GM21367 (cell line): ENCODE measurements around the gene GCHFR.

ENCODE experiments used
- ATAC-seq: cut with Tn5 transposase; IDR thresholded peaks from one replicate; pipeline ENCODE4 v1.9.1; 2021; ENCODE audit not compliant: unreplicated experiment

The GCHFR gene

GRCh38 chr15:40763801-40764628 lies at the start of gene GCHFR:
Gene GCHFR, plus strand, starts transcription at chr15:40764068. Its CDS starts 113 bp downstream, at chr15:40764181.
- peak; percentile 49 for ATAC-seq

GRCh38 chr15:40714144-40714543 lies 49.7 kb upstream of the GCHFR start:
- ATAC-seq, result no peak

GRCh38 chr15:40716165-40716564 lies 47.7 kb upstream of the GCHFR start:
- ATAC-seq, result no peak

GRCh38 chr15:40721701-40722100 lies 42.2 kb upstream of the GCHFR start:
- no peak for ATAC-seq

GRCh38 chr15:40722354-40722753 lies 41.5 kb upstream of the GCHFR start:
- no peak for ATAC-seq

GRCh38 chr15:40722934-40723333 lies 40.9 kb upstream of the GCHFR start:
- ATAC-seq, result no peak

GRCh38 chr15:40723919-40724318 lies 39.9 kb upstream of the GCHFR start:
- ATAC-seq, result no peak

- no peak for ATAC-seq
These were observed 32.8 kb upstream of the GCHFR start for GRCh38 chr15:40731034-40731433.

- ATAC-seq, result no peak
These were observed 27.3 kb upstream of the GCHFR start for GRCh38 chr15:40736575-40736974.

- ATAC-seq, result no peak
These were observed 26.8 kb upstream of the GCHFR start for GRCh38 chr15:40737048-40737447.

GRCh38 chr15:40739047-40739446 lies 24.8 kb upstream of the GCHFR start:
- no peak for ATAC-seq

GRCh38 chr15:40739854-40740253 lies 24.0 kb upstream of the GCHFR start:
- ATAC-seq, result no peak

- ATAC-seq, result no peak
These were observed 20.4 kb upstream of the GCHFR start for GRCh38 chr15:40743485-40743901.

- no peak for ATAC-seq
These were observed 19.7 kb upstream of the GCHFR start for GRCh38 chr15:40743921-40744814.

- ATAC-seq, result no peak
These were observed 19.1 kb upstream of the GCHFR start for GRCh38 chr15:40744815-40745152.

GRCh38 chr15:40746916-40747418 lies 16.9 kb upstream of the GCHFR start:
- no peak for ATAC-seq

- ATAC-seq, result no peak
These were observed 15.9 kb upstream of the GCHFR start for GRCh38 chr15:40747685-40748631.

GRCh38 chr15:40749151-40749630 lies 14.7 kb upstream of the GCHFR start:
- ATAC-seq, result no peak

- ATAC-seq, result no peak
These were observed 13.0 kb upstream of the GCHFR start for GRCh38 chr15:40750885-40751284.

- ATAC-seq, result no peak
These were observed 12.1 kb upstream of the GCHFR start for GRCh38 chr15:40751745-40752144.

GRCh38 chr15:40754574-40754882 lies 9.3 kb upstream of the GCHFR start:
- no peak for ATAC-seq
